Stomach (tissue), 4 donors: ENCODE measurements around the gene EVA1C.

ENCODE experiments used
- EP300 ChIP-seq: sonication (generic); formaldehyde crosslinking; IDR thresholded peaks from one replicate; pipeline ENCODE4 v1.6.1; 2017; ENCODE audit warnings: antibody characterized with exemption
- POLR2A ChIP-seq, 4 donors: fragments of 450-650 bp; IDR thresholded peaks; one replicate each; pipeline ENCODE4 v1.6.1; 2016; ENCODE audit warnings: antibody characterized with exemption in 4 of 4, control low read depth in 2 of 4, mild to moderate bottlenecking in 1 of 4, moderate library complexity in 1 of 4

GRCh38 chr21:32558106-32558505 lies 145.6 kb downstream of the EVA1C start:
- no peak for TF ChIP-seq POLR2A (IDR thresholded peaks at IDR 0.05)
- TF ChIP-seq EP300: no peak
